ENCODE measurements around the gene PIK3CD. TPM values are rescaled to one million over a fixed set of nuclear protein-coding genes. Genes with fewer than 3 reads are reported as not detected.
"Not testable (repeated sequence)": the region's sequence is repeated elsewhere in the genome, so short reads cannot be mapped to it uniquely, and the experiment has no call there.

The PIK3CD gene
- polyA plus RNA-seq, 1 experiment = 9.0 TPM

DNA sequence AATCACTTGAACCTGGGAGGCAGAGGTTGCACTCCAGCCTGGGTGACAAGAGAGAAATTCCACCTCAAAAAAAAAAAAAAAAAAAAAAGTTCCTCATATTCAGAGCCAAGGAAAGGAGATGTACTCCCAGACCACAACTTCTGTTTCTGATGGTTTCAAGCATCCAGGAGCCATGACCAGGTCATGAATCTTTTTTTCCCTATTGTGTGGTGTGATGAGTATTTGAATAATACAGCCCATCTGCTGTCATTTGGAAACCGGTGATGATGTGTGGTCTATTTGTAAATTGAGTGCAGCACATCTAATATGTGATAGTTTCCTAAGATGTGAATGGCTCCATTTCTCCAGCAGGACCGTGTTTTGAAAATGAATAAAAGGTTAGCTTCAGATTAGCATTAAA, 18.6 kb downstream of the PIK3CD start:
- POLR2A ChIA-PET = no interaction called here
- Histone ChIP-seq H3K27me3 (ENCODE audit: control insufficient read depth, insufficient read depth, low read length) (no peaks in the 10 kb centered on the region), H3K4me3 (ENCODE audit: low read depth, low read length) (no peak overlapping the region), H3K27ac (ENCODE audit: low read depth, low read length) (no peak overlapping the region), H3K9me3 (ENCODE audit: control insufficient read depth, insufficient read depth, low read length) (no peaks in the 10 kb centered on the region)
- no peak for DNase-seq (ENCODE audit: low read depth, low spot score)
- CTCF ChIA-PET = interaction anchor here (0.7 kb wide), 1 partner anchor 18 kb away, joined by 5 read pairs; the partner anchor contains the start of gene PIK3CD
- TF ChIP-seq, protein P1, sequence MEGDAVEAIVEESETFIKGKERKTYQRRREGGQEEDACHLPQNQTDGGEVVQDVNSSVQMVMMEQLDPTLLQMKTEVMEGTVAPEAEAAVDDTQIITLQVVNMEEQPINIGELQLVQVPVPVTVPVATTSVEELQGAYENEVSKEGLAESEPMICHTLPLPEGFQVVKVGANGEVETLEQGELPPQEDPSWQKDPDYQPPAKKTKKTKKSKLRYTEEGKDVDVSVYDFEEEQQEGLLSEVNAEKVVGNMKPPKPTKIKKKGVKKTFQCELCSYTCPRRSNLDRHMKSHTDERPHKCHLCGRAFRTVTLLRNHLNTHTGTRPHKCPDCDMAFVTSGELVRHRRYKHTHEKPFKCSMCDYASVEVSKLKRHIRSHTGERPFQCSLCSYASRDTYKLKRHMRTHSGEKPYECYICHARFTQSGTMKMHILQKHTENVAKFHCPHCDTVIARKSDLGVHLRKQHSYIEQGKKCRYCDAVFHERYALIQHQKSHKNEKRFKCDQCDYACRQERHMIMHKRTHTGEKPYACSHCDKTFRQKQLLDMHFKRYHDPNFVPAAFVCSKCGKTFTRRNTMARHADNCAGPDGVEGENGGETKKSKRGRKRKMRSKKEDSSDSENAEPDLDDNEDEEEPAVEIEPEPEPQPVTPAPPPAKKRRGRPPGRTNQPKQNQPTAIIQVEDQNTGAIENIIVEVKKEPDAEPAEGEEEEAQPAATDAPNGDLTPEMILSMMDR (IDR thresholded peaks at IDR 0.05; ENCODE audit: low read depth, low read length) = no peak

- POLR2A ChIA-PET = interaction anchor here (1.3 to 1.7 kb wide), 3 partner anchors 12 to 19 kb away, joined by 7 to 19 read pairs (median 7); partner anchors contain the start of gene PIK3CD
- TF ChIP-seq, protein P1 (IDR thresholded peaks at IDR 0.05; ENCODE audit: low read depth, low read length) = no peak
- Histone ChIP-seq H3K9me3 (ENCODE audit: control insufficient read depth, insufficient read depth, low read length) (no peaks in the 10 kb centered on the region), H3K27ac (ENCODE audit: low read depth, low read length) (peak overlapping the region; percentile 80), H3K27me3 (ENCODE audit: control insufficient read depth, insufficient read depth, low read length) (no peaks in the 10 kb centered on the region), H3K4me3 (ENCODE audit: low read depth, low read length) (no peak overlapping the region)
- peak; percentile 68 for DNase-seq (ENCODE audit: low read depth, low spot score)
- CTCF ChIA-PET = interaction anchor here (0.6 to 1.2 kb wide), 4 partner anchors 10 to 610 kb away, joined by 3 read pairs; no protein-coding TSS in a partner anchor
Observed at GRCh38 chr1:9671377-9672140, 20.0 kb downstream of the PIK3CD start.

DNA sequence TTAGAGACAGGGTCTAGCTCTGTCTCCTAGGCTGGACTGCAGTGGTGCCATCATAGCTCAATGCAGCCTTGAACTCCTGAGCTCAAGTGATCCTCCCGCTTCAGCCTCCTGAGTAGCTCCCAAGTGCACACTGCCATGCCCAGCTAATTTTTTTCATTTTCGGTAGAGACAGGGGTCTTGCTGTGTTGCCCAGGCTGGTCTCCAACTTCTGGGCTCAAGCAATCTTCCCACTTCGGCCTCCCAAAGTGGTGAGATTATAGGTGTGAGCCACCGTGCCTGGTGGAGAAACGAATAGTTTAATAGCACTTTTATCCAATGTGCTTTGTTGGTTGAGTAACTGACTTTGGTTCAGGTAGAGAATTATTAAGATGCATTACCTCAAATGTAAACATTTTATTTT, 20.9 kb downstream of the PIK3CD start:
- Histone ChIP-seq H3K4me3 (ENCODE audit: low read depth, low read length) (no peak overlapping the region), H3K9me3 (ENCODE audit: control insufficient read depth, insufficient read depth, low read length) (no peaks in the 10 kb centered on the region), H3K27ac (ENCODE audit: low read depth, low read length) (no peak overlapping the region), H3K27me3 (ENCODE audit: control insufficient read depth, insufficient read depth, low read length) (no peaks in the 10 kb centered on the region)
- POLR2A ChIA-PET = interaction anchor here (1.6 to 1.7 kb wide), 2 partner anchors 15 to 20 kb away, joined by 7 to 19 read pairs; partner anchors contain the start of gene PIK3CD
- DNase-seq (ENCODE audit: low read depth, low spot score) = no peak
- TF ChIP-seq, protein P1 (IDR thresholded peaks at IDR 0.05; ENCODE audit: low read depth, low read length) = no peak
- CTCF ChIA-PET = interaction anchor here (0.6 kb wide), 1 partner anchor 611 kb away, joined by 3 read pairs; no protein-coding TSS in a partner anchor

DNA sequence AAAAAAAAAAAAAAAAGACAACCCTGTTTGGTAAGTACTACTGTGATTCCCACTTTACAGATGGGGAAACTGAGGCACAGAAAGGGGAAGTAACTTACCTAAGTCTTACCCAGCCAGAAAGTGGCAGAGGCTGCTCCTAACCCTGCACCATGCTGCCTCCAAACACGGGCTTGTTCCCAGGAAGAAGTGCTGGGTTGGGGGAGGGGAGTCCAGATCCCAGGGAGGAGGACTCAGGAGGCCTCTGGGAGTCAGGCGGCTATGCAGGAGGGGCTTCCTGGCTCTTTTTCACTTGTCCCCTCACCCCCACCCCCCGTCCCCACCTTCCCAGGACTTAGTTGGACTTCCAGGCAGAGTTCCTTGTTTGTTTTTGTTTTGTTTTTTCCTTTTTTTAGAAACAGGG, 23.9 kb downstream of the PIK3CD start:
- Histone ChIP-seq H3K4me3 (ENCODE audit: low read depth, low read length) (no peak overlapping the region), H3K27me3 (ENCODE audit: control insufficient read depth, insufficient read depth, low read length) (no peaks in the 10 kb centered on the region), H3K9me3 (ENCODE audit: control insufficient read depth, insufficient read depth, low read length) (no peaks in the 10 kb centered on the region), H3K27ac (ENCODE audit: low read depth, low read length) (no peak overlapping the region)
- ChIA-PET CTCF (interaction anchor here (0.6 to 1.8 kb wide), 2 partner anchors 47 to 49 kb away, joined by 3 to 10 read pairs; no protein-coding TSS in a partner anchor), POLR2A (interaction anchor here (0.6 to 0.7 kb wide), 2 partner anchors 13 to 84 kb away, joined by 3 read pairs; no protein-coding TSS in a partner anchor)
- TF ChIP-seq, protein P1 (IDR thresholded peaks at IDR 0.05; ENCODE audit: low read depth, low read length) = no peak
- DNase-seq (ENCODE audit: low read depth, low spot score) = no peak

- H3K27me3 ChIP-seq (ENCODE audit: control insufficient read depth, insufficient read depth, low read length); CTCF ChIA-PET; H3K9me3 ChIP-seq (ENCODE audit: control insufficient read depth, insufficient read depth, low read length); DNase-seq (ENCODE audit: low read depth, low spot score); H3K4me3 ChIP-seq (ENCODE audit: low read depth, low read length); H3K27ac ChIP-seq (ENCODE audit: low read depth, low read length): not testable (repeated sequence)
- POLR2A ChIA-PET = interaction anchor here (0.7 kb wide), 1 partner anchor 428 kb away, joined by 3 read pairs; no protein-coding TSS in a partner anchor
Observed at GRCh38 chr1:9676128-9676527, 24.6 kb downstream of the PIK3CD start.
